GM18873 (cell line): ENCODE data around the gene RALB.
"Not testable (repeated sequence)": the region's sequence is repeated elsewhere in the genome, so short reads cannot be mapped to it uniquely, and the experiment has no call there.

Experiments
- ATAC-seq: cut with Tn5 transposase; IDR thresholded peaks from one replicate; pipeline ENCODE4 v1.9.1; 2021; ENCODE audit warnings: mild to moderate bottlenecking, moderate library complexity, moderate number of reproducible peaks; ENCODE audit not compliant: unreplicated experiment, low FRiP score

RALB gene

GRCh38 chr2:120224256-120224655, 28.4 kb upstream of the RALB start:
- ATAC-seq = no peak

GRCh38 chr2:120224735-120225548, 27.7 kb upstream of the RALB start:
- no peak for ATAC-seq

- ATAC-seq = no peak
Observed at GRCh38 chr2:120225549-120226065, 27.0 kb upstream of the RALB start.

- no peak for ATAC-seq
Observed at GRCh38 chr2:120226316-120226715, 26.3 kb upstream of the RALB start.

GRCh38 chr2:120227111-120227991, 25.3 kb upstream of the RALB start:
- no peak for ATAC-seq

GRCh38 chr2:120228503-120228902, 24.1 kb upstream of the RALB start:
- ATAC-seq = no peak

GRCh38 chr2:120229341-120229740, 23.3 kb upstream of the RALB start:
- no peak for ATAC-seq

GRCh38 chr2:120230515-120231471, 21.9 kb upstream of the RALB start:
- ATAC-seq = no peak

- ATAC-seq = peak; percentile 10
Observed at GRCh38 chr2:120231564-120231973, 21.1 kb upstream of the RALB start.

- peak; percentile 74 for ATAC-seq
Observed at GRCh38 chr2:120231974-120232635, 20.5 kb upstream of the RALB start.

GRCh38 chr2:120233292-120233691, 19.4 kb upstream of the RALB start:
- no peak for ATAC-seq

- ATAC-seq = not testable (repeated sequence)
Observed at GRCh38 chr2:120235158-120235557, 17.5 kb upstream of the RALB start.

- no peak for ATAC-seq
Observed at GRCh38 chr2:120235681-120236080, 17.0 kb upstream of the RALB start.

- ATAC-seq = no peak
Observed at GRCh38 chr2:120236316-120236715, 16.3 kb upstream of the RALB start.

GRCh38 chr2:120236791-120237190, 15.9 kb upstream of the RALB start:
- no peak for ATAC-seq

- no peak for ATAC-seq
Observed at GRCh38 chr2:120237491-120237902, 15.2 kb upstream of the RALB start.

- ATAC-seq = no peak
Observed at GRCh38 chr2:120238728-120239487, 13.7 kb upstream of the RALB start.

GRCh38 chr2:120239488-120240287, 13.0 kb upstream of the RALB start:
- ATAC-seq = no peak
